ENCODE data around the gene EXOC1L.
A peak's percentile ranks its signal among the peaks of the same experiment; 100 is the strongest.

EXOC1L gene

DNA sequence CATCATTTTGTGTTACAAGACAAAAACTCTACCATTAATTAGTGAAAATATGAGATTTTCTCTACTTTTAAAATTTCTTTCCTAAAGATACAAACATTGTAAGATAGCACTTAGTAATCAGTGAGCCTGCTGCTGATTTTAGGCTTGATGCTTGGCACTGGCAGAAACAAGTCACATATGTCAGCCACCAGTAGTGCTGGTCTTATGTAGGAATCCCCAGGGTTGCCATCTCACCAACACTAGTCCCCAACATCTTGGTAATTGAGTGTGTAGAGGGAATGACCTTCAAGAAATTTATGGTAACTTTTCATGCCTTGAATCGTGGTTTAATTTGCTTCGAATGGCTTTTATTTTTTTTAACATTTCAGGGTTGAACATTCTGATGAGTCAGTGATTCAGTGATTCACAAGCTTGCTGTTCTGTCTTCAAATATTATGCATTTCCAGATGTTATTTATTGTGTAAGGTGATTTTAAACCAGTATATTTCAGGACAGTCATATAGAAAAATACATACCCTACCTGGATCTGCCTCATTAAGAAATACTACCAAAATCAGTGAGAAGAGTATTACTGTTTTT is 45.7 kb downstream of the EXOC1L start:
- DNase-seq: no peak
- no peak for TF ChIP-seq CTCF (IDR thresholded peaks at IDR 0.05)
- Mint-ChIP-seq H3K36me3 (ENCODE audit: low read depth) (peaks cover 54% of the 10 kb centered on the region), H3K4me1 (peaks cover 25% of the 10 kb centered on the region), H3K27ac (no peak overlapping the region), H3K27me3 (ENCODE audit: low read depth, poor library complexity) (no peaks in the 10 kb centered on the region), H3K4me3 (no peak overlapping the region), H3K9me3 (no peaks in the 10 kb centered on the region)

GRCh38 chr4:55866290-55866907 is 46.8 kb downstream of the EXOC1L start:
- Mint-ChIP-seq H3K4me3 (no peak overlapping the region), H3K4me1 (peaks cover 20% of the 10 kb centered on the region), H3K36me3 (ENCODE audit: low read depth) (peaks cover 58% of the 10 kb centered on the region), H3K27me3 (ENCODE audit: low read depth, poor library complexity) (no peaks in the 10 kb centered on the region), H3K27ac (peak overlapping the region; percentile 57), H3K9me3 (no peaks in the 10 kb centered on the region)
- DNase-seq: no peak
- no peak for TF ChIP-seq CTCF (IDR thresholded peaks at IDR 0.05)

DNA sequence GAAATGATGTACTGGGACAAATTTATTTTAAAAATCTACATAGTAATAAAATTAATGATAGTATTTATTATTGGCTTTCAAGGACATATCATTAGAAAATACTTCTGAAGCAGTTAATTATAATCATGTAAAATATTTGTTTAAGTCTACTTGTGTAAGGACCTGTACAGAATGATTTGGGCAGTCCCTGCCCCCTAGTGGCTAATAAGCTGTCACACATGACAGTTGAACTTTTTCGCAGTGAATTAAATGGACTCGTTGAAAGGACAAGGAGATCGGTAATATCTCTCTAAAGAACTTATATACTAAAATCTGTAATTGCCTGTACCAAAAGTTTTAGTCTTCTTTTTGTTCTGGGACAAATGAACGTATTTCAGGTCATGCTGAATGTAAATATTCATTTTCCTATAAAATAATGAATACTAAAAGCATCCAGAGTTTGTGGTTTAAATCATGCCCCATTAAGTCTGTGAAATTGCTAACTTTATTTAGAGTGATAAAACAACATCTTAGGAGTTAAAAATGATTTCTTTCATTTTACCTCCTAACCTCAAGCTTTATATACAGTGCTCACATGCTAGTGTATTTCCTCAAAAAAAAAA is 47.5 kb downstream of the EXOC1L start:
- no peaks in the 10 kb centered on the region for H3K27me3 Mint-ChIP-seq (ENCODE audit: low read depth, poor library complexity)
- H3K9me3 Mint-ChIP-seq: no peaks in the 10 kb centered on the region
- no peak overlapping the region for H3K4me3 Mint-ChIP-seq
- peaks cover 20% of the 10 kb centered on the region for H3K4me1 Mint-ChIP-seq
- peak; percentile 94 for TF ChIP-seq CTCF (IDR thresholded peaks at IDR 0.05)
- DNase-seq: no peak
- peaks cover 51% of the 10 kb centered on the region for H3K36me3 Mint-ChIP-seq (ENCODE audit: low read depth)
- peak overlapping the region; percentile 23 for H3K27ac Mint-ChIP-seq

DNA sequence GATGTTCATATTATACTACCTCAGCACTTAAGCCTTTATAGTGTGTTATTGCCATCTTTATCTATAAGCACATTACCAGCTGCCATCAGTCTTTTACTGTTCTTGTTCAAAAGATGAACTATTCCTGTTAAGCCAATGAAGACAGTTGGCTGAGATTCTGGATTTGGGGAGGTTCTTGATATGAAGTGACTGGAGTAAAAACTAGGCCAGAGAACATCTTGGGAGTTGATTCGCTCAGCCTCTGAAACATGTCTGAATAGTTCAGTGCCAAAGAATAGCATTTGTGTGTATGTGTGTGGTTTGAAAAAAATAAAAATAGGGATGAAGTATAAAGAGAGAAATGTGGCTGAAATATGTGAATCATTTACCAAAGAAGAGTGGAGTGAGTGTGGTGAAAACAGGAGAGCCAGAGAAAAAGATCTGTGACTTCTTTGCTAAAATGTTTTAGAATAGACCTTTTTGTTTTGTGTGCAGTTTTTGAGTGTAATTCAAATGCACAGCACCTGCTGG is 49.0 kb downstream of the EXOC1L start:
- Mint-ChIP-seq H3K9me3 (no peaks in the 10 kb centered on the region), H3K36me3 (ENCODE audit: low read depth) (peaks cover 44% of the 10 kb centered on the region), H3K27me3 (ENCODE audit: low read depth, poor library complexity) (no peaks in the 10 kb centered on the region), H3K27ac (no peak overlapping the region), H3K4me1 (peaks cover 20% of the 10 kb centered on the region), H3K4me3 (no peak overlapping the region)
- no peak for TF ChIP-seq CTCF (IDR thresholded peaks at IDR 0.05)
- no peak for DNase-seq

DNA sequence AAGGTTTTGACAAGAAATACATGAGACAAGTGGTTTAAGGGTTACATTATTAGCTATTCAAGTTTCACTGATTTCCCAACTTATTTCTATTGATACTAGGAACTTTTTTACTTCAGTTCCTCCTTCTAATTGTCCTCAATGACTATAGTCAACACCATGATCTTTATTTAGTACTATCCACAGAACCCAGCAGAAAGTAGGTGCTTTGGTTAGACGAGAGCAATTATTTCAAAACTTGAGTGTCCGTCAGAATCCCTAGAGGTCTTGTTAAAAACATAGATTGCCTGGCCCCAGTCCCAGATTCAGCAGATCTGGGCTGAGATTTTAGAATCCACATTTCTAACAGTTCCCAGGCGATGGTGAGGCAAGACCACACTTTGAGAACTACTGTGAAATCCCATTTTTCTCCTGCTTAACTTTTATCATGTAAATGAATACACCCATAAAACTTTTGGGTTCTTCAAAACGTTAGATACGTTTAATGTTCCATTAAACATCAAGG is 51.8 kb downstream of the EXOC1L start:
- Mint-ChIP-seq H3K4me3 (no peak overlapping the region), H3K9me3 (no peaks in the 10 kb centered on the region), H3K27ac (no peak overlapping the region), H3K4me1 (peaks cover 9% of the 10 kb centered on the region), H3K27me3 (ENCODE audit: low read depth, poor library complexity) (no peaks in the 10 kb centered on the region), H3K36me3 (ENCODE audit: low read depth) (peaks cover 43% of the 10 kb centered on the region)
- no peak for TF ChIP-seq CTCF (IDR thresholded peaks at IDR 0.05)
- no peak for DNase-seq
